KOPT-K1 (cell line): ENCODE results near the gene MRPL10.

Experiments
- H3K27ac ChIP-seq: fragments of 200-600 bp; sonication (generic); 2 replicates; pipeline ENCODE4 v1.5.1; 2016; ENCODE audit warnings: antibody characterized with exemption, mild to moderate bottlenecking, low read depth, low read length; ENCODE audit not compliant: poor library complexity, severe bottlenecking
- H3K36me3 ChIP-seq: fragments of 200-600 bp; sonication (generic); 2 replicates; pipeline ENCODE4 v1.5.1; 2017; ENCODE audit warnings: antibody characterized with exemption, mild to moderate bottlenecking, low read length, moderate library complexity; ENCODE audit not compliant: insufficient read depth
- H3K9me3 ChIP-seq: fragments of 200-600 bp; sonication (generic); 2 replicates; pipeline ENCODE4 v1.5.1; 2017; ENCODE audit warnings: antibody characterized with exemption, low read length, mild to moderate bottlenecking; ENCODE audit not compliant: insufficient read depth, poor library complexity, severe bottlenecking

Gene MRPL10

DNA sequence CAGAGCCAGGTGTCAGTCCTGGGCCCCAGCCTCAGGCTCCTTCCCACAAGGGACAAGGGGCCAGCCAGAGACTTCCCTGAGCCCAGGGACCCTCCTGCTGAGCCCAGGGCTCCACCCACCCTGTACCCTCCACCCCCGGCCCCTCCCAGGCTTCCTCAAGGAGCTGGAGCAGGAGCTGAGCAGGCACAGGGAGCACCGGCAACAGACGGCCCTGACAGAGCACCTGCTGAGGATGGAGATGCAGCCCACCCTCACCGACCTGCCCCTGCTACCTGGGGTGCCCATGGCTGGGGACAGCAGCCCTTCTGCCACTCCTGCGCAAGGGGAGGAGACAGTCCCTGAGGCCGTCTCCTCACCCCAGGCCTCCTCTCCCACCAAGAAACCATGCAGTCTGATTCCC is 5.3 kb upstream of the MRPL10 start:
- peaks cover 31% of the 10 kb centered on the region; the same call in 1 of the 2 replicates for H3K36me3 ChIP-seq
- no peaks in the 10 kb centered on the region for H3K9me3 ChIP-seq
- no peak overlapping the region for H3K27ac ChIP-seq

DNA sequence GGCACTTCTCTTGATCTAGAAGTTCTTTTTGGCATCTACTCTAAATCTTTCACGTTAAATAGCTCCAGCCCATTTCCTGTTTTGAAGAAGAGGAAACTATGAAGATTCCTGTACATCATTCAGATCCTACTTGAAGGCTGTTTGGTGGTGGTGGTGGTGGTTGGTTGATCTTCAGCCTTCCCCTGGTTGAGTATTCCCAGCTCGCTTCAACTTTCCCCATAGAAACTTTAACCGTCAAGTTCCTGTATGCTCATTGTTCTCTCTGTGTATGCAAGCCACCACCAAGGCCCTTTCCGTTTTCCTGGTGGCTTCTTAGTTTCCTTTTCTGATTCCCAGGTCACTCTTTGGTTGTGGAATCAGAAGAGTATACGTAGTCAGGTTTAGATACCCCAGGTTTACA is 3.4 kb upstream of the MRPL10 start:
- Histone ChIP-seq H3K9me3 (no peaks in the 10 kb centered on the region), H3K36me3 (peaks cover 31% of the 10 kb centered on the region; the same call in 1 of the 2 replicates), H3K27ac (no peak overlapping the region)

DNA sequence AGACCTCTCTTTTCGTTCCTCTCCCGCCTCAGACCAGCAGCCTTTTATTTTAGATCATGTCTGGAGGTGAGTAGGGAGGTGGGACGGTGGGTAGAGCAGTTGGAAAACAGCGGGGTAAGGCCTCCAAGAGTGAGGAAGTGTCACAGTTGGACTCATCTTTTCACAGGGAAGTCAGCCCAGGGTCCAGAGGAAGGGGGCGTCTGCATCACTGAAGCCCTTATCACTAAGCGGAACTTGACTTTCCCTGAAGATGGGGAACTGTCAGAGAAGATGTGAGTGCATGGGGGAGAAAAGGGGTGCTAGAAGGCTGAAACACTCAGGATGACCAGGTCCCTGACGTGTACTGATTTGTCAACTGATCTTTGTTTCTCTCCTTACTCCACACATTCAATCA is 590 bp upstream of the MRPL10 start:
- Histone ChIP-seq H3K9me3 (no peaks in the 10 kb centered on the region), H3K36me3 (peaks cover 35% of the 10 kb centered on the region), H3K27ac (peak overlapping the region; percentile 82)

DNA sequence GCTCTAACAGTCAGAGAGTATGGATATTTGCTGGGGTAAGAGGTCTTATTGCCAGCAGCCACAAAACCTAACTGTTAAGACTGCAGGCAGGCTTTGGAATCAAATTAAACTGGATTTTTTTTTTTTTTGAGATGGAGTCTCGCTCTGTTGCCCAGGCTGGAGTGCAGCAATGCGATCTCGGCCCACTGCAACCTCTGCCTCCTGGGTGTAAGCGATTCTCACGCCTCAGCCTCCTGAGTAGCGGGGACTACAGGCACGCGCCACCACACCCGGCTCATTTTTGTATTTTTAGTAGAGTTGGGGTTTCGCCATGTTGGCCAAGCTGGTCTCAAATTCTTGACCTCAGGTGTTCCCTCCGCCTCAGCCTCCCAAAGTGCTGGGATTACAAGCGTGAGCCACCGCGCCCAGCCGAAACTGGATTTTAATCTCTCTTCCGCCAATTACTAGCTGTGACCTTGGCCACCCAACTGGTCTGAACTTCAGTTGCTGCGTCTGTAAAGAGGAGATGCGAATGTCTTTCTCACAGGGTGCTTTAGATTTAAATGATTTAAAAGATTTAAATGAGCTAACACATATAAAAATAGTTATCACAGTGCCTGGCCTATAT is 842 bp downstream of the MRPL10 start:
- Histone ChIP-seq H3K9me3 (no peaks in the 10 kb centered on the region), H3K27ac (peak overlapping the region; percentile 82), H3K36me3 (peaks cover 39% of the 10 kb centered on the region)

DNA sequence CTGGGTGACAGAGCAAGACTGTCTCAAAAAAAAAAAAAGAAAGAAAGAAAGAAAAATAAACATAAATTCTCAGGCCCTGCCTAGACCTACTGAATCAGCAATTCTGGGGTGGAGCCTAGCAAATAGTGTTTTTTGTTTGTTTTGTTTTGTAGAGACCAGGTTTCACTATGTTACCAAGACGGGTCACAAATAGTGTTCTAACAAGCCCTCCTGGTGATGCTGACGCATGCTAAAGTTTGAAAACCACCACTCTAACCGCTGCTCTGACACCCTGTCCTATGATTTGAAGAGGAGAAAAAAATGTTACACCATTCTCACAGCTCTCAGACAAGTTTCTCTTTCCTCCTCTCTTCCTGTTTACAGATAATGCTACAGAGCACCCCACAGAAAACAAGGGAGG is 1.5 kb downstream of the MRPL10 start:
- H3K9me3 ChIP-seq, result no peaks in the 10 kb centered on the region
- peaks cover 41% of the 10 kb centered on the region for H3K36me3 ChIP-seq
- no peak overlapping the region for H3K27ac ChIP-seq

DNA sequence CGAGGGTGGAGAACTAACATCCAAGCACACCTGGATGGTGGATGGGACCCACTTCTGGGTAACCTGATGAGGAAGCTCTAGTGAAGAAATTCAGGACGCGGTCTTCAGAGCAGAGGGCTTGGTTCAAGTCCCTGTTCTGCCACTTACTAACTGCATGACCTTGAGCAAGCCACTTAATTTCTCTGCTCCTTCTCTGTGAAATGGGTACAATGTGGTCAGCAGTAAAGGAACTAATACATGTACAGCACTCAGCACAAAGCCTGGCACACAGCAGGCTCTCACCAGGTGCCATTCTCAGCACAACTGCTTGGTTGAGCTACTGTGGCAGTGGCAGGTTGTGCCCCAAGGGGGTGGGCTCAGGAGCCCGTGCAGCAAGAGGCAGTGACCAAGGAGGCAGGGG is 7.8 kb downstream of the MRPL10 start:
- Histone ChIP-seq H3K9me3 (no peaks in the 10 kb centered on the region), H3K27ac (no peak overlapping the region), H3K36me3 (peaks cover 58% of the 10 kb centered on the region)

DNA sequence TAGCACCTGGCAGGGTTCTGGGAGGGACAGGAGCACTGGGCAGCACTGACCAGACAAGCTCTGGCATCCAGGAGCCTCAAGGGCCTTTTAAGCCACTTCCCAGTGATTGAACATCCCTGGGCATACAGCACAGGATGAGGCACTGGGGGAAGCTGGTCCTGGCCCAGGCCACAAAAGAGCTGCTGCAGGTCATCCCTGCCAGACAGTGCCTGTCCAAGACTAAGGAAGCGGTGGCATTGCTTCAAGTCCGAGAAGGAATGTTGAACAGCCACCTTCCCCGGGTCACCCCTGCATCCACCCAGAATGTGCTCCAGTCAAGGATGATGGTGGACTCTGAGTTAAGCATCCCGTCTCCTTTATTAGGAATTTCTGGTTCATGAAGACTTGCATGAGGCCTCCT is 8.6 kb downstream of the MRPL10 start:
- H3K27ac ChIP-seq, result no peak overlapping the region
- peaks cover 58% of the 10 kb centered on the region for H3K36me3 ChIP-seq

DNA sequence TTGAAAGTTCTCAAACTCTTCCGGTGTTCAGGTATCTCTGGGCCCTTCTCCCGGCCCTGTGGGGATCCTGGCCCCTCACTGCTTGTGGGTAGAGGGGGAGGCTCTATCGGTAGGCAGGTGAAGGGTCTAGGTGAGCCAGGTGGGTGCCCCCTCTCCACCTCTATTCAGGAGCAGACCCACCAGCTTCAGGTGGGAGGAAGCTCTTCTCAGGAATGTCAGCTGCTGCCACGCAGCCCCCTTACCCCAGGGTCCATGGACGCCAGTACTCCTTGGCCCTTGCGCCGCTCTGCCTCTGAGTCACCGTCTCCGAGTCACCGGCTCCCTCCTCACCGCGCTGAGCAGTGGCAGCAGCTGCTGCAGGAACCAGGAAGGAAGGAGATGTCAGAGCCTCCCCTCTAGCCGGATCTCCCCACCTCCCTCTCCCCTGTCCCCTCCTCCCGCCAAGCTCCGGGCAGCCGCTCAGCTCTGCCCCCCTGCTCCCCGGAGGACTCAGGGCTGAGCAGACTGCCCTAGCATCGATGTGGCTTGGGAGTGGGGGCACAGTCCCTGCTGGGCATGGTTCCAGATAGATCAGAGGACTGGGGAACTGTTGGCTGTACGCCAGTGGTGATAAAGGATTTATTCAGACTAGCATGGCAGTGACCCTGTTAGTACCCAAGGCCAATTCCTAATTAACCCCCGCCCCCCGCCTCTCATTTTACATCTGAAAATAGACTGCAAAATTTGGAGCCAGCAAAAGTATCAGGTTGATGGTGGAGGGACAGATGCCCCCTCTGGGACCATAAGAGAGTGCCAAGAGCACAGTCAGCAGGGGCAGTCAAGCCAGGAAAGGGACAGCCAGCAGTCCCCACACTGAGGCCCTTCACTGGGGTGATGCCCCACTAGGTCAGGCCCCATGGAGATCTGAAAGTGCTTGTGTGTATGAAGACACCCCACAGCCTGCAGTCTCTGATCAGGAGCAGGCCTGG is 9.6 kb downstream of the MRPL10 start, which contains the start of gene OSBPL7:
Gene OSBPL7, minus strand, starts transcription at position 371 of the 968 bp plus-strand sequence. CDS start 1,516 bp downstream, outside the sequence.
- Histone ChIP-seq H3K36me3 (peaks cover 59% of the 10 kb centered on the region), H3K27ac (peak within 1 kb of the TSS; percentile 63)

More for the DNA sequence above, 8.6 kb downstream of the MRPL10 start:
- H3K9me3 ChIP-seq, result no peaks in the 10 kb centered on the region

DNA sequence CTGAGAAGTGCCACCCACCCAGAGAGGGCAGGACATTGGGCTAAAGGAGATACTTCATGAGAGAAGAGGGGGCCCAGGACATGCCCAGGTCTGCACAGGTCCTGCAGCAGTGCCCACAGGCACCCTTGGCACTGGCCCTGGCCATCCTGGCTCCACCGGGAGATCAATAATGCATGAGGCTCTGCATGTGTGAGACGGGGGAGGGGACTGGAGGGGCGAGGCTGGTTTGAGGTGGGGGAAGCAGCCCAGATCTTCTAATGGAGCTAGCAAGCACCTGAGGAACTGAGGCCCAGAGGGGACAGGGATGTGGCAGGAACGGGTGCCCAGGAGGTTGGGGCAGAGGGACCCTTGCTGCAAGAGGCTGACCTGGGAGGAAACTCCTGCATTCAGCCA is 10.3 kb downstream of the MRPL10 start:
- Histone ChIP-seq H3K36me3 (peaks cover 59% of the 10 kb centered on the region), H3K27ac (peak overlapping the region; percentile 63), H3K9me3 (no peaks in the 10 kb centered on the region)

More for the DNA sequence above, 9.6 kb downstream of the MRPL10 start, which contains the start of gene OSBPL7:
- no peaks in the 10 kb centered on the region for H3K9me3 ChIP-seq

DNA sequence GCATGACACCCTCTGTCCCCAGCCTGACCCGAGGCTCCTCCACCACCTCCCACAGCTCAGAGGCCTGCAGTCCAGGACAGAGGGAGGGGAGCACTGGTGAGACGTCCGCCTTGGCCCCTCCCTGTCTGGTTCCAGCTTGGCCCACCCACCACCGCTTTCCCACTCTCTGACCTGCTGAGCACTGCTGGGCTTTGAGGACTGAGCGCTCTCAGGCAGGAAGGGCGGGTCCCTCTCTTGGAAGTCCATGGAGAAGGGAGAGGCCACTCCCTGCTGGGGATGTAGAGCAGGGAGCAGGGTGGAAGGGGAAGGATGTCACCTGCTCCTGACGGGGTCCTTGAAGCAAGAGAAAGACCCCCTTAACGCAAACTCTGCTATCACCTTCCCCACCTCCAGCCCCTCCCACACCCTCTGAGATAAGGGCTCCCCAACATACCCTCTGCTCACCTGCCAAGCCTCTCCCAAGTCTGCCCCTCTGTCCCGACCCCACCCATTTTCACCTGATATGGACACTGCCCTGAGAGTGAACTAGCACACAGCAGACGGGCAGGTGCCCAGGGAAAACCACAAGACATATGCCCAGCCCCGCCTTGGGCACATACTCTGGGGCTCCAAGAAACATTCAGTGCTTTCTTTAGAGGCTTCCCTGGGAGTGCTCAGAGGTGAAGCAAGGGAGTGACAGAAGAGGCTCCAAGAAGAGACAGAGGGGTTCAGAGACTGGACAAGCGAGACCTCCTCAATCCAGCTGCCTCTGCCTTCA is 11.1 kb downstream of the MRPL10 start:
- H3K36me3 ChIP-seq, result peaks cover 61% of the 10 kb centered on the region
- no peak overlapping the region for H3K27ac ChIP-seq
- H3K9me3 ChIP-seq, result no peaks in the 10 kb centered on the region

DNA sequence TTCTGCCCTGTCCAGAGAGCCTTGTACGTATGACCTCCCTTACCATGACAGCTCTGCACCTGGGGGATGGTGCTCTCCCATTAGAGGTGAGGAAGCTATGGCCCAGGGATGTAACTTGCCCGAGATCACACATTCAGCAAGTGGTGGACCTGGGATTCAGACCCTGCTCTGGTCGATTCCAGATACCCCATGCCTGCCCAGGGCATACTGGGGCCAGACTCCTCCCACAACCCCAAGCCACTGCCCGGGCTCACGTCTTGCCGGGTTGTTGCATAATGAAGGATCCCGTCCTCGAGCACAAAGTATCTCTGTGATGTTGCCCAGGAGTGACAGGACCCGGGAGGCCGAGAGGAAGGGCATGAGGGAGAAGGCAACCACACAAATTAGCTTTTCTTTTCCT is 11.9 kb downstream of the MRPL10 start:
- Histone ChIP-seq H3K9me3 (no peaks in the 10 kb centered on the region), H3K27ac (no peak overlapping the region), H3K36me3 (peaks cover 63% of the 10 kb centered on the region)

DNA sequence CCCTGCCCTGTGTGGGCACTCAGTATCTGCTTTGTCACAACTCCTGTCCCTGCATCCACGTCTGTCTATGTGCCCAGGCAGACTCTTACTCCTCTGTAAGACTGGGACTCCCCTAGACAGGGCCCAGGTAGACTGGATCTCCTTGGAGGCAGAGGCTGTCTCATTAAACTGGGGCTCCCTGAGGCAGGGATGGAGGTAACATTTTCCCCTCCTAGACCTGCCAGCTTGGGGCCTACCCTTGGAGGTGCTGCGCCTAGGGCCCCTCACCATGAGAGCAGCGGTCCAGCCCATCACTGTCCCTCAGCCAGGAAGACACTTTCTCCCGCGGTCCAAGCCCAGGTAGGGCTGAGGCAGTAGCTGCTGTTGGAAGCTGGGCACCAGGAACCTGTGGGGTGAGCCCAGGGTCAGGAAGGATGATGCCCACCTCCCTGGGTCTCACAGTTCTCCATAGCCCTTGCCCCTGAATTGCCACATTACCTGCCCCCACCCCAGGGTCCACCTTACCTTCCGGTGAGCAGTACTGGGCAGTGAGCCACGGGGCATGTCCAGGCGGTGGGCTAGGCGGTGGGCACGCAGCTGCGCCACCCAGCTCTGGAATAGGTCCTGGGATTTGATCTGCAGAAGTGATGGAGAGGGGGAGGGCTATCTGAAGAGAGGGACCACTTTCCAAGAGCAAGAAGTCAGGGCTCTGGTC is 13.2 kb downstream of the MRPL10 start:
- Histone ChIP-seq H3K36me3 (peaks cover 63% of the 10 kb centered on the region), H3K27ac (no peak overlapping the region)

DNA sequence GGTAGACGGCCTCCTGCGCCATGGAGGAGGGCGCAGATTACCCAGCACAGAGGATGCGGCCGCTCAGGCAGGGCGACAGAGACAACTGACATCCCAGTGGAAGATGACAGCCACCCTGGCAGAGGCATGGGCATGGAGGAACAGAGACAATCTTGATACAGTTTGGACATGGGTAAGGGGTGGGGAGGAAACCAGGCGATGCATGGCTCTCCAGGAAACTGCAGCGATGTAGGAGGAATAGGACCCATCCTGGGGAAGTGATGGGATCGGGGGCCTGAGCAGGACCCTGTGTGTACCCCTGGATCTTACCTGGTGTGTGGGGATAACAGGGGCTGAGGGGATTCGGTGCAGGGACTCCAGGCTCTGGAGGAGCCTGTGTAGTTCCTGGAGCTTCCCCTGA is 14.4 kb downstream of the MRPL10 start:
- Histone ChIP-seq H3K27ac (no peak overlapping the region), H3K36me3 (peaks cover 70% of the 10 kb centered on the region; the same call in 1 of the 2 replicates), H3K9me3 (no peaks in the 10 kb centered on the region)

More for the DNA sequence above, 13.2 kb downstream of the MRPL10 start:
- no peaks in the 10 kb centered on the region for H3K9me3 ChIP-seq

DNA sequence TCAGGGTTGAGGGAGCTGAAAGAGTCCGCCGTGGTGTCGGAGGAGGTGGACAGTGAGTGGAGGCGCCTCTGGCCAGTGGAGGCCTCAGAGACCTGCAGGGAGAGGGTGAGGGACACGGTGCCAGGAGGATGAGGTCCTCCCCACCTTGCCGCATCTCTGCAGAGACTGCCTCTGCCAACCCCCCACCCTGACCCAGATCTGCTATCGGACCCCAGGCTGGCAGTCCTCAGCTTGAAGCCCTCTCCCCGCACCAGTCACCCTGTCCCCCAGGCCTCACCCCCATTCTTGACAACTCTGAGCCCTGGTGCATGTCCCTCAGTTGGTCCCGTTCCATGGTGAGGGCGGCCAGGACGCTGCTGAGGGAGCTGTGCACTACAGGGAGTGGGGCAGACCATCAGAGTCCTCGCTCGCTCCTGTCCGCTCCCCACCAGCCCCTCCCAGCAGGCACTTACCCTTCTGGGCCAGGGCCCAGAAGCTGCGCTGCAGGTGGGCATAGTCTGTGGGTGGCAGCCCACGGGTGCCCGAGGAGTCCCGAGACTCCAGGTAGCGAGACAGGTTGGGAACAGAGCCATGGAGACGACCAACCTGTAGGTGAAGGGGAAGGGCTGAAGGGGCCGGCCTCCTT is 15.1 kb downstream of the MRPL10 start:
- Histone ChIP-seq H3K9me3 (no peaks in the 10 kb centered on the region), H3K27ac (no peak overlapping the region), H3K36me3 (peaks cover 75% of the 10 kb centered on the region; the same call in 1 of the 2 replicates)
